Activated naive CD4-positive, alpha-beta T cell treated with anti-CD3 and anti-CD28 coated beads for 36 hours (primary cell): Measurements from ENCODE around the gene MYBBP1A. TPM values are rescaled to one million over a fixed set of nuclear protein-coding genes. Genes with fewer than 3 reads are reported as not detected.

ENCODE experiments used
- CTCF ChIA-PET: fragments of 350-600 bp; sonication (Branson Sonifier 250); formaldehyde crosslinking; loops from one replicate; lab custom pipeline; 2021; ENCODE audit warnings: antibody characterized with exemption; lab: Charles Lee
- DNase-seq: peaks from one replicate; pipeline ENCODE4 v3.0.0-alpha.2; 2020
- H3K27ac Mint-ChIP-seq: one replicate; pipeline ENCODE4 v1.8.0; 2021; ENCODE audit warnings: mild to moderate bottlenecking, mixed read lengths
- H3K27me3 Mint-ChIP-seq: one replicate; pipeline ENCODE4 v1.8.0; 2021; ENCODE audit warnings: low read depth, mixed read lengths
- H3K36me3 Mint-ChIP-seq: one replicate; pipeline ENCODE4 v1.8.0; 2021; ENCODE audit warnings: low read depth, mixed read lengths
- H3K4me1 Mint-ChIP-seq: one replicate; pipeline ENCODE4 v1.8.0; 2021; ENCODE audit warnings: low read depth, mixed read lengths
- H3K4me3 Mint-ChIP-seq: one replicate; pipeline ENCODE4 v1.8.0; 2021; ENCODE audit warnings: mild to moderate bottlenecking, moderate library complexity, mixed read lengths
- H3K9me3 Mint-ChIP-seq: one replicate; pipeline ENCODE4 v1.8.0; 2021; ENCODE audit warnings: mixed read lengths
- intact Hi-C: fragments of 100-400 bp; cut with micrococcal nuclease; formaldehyde crosslinking; loops from one replicate; pipeline ENCODE4 v1.15.1; 2023
- total RNA-seq, 2 experiments: library from RNA; stranded (reverse); gene quantifications; one replicate each; pipeline ENCODE4 v1.2.3, GENCODE V29; 2021

Gene MYBBP1A
- total RNA-seq, 2 experiments from 2014 or later = 73.7 to 80.7 TPM

DNA sequence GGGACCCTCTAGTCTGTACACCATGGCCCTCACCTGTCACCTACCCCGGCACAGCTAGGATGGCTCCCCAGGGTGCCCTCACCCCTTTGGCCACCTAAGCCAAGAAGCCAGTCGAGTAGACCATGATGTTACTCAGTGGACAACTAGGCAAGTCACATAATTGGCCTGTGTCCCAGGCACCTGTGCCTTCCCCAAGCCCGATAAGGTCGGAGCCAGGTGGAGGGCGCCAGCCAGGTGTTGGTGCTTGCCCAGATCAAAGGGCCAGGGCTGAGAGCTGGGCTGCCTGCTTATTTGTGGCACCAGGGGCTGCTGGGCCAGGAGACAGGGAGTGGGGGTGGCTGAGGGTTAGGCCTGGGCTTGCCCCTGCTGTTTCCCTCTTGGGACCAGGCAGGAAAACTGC is 39.7 kb downstream of the MYBBP1A start:
- H3K4me1 Mint-ChIP-seq = no peaks in the 10 kb centered on the region
- no peaks in the 10 kb centered on the region for H3K27me3 Mint-ChIP-seq
- no peaks in the 10 kb centered on the region for H3K36me3 Mint-ChIP-seq
- DNase-seq = no peak
- no peak overlapping the region for H3K4me3 Mint-ChIP-seq
- CTCF ChIA-PET = no interaction called here
- H3K9me3 Mint-ChIP-seq = no peaks in the 10 kb centered on the region
- H3K27ac Mint-ChIP-seq = no peak overlapping the region
- intact Hi-C loops = no loop called here

DNA sequence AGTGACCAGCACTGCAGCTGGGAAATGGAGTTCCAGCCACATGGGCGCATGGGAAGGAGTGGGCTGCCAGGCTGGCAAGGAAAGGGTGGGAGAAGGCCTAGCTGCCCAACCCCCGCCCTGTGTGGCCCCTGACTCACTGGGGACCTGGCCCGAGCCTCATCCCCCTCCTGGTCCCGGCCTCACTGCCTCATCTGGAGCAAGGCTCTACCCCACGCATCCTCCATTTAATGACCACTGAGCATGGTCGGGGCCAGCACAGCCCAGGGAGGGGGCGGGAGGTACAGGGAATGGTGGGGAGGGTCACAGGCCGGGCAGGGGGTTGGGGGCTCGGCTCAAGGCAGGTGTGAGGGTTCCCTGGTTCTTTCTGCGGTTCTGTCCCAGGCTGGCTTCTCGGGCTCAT is 40.4 kb downstream of the MYBBP1A start:
- Mint-ChIP-seq H3K9me3 (no peaks in the 10 kb centered on the region), H3K27me3 (no peaks in the 10 kb centered on the region), H3K4me1 (peaks cover under 1% of the 10 kb centered on the region), H3K27ac (no peak overlapping the region), H3K4me3 (no peak overlapping the region), H3K36me3 (no peaks in the 10 kb centered on the region)
- CTCF ChIA-PET = no interaction called here
- no peak for DNase-seq
- intact Hi-C loops = no loop called here

DNA sequence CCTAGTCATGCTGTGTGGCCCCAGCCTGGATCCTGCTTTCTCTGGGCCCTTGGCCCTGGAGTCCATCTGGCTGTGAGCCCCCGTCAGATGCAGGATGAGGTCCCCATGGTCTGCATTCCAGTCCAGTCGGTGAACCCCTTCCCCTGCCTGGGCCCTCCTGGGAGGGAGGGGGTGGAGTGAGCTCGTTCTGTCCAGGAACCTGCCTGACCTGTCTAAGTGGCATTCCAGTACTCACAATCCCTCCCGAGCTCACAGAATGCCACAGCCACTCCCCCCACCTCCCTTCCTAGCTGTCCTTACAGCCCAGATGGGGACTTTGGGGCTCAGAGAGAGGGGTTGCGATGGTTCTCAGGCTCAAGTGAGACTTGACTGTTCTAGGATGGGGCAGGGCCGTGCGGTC is 41.0 kb downstream of the MYBBP1A start:
- intact Hi-C loops = no loop called here
- Mint-ChIP-seq H3K9me3 (no peaks in the 10 kb centered on the region), H3K36me3 (no peaks in the 10 kb centered on the region), H3K4me1 (peaks cover 6% of the 10 kb centered on the region), H3K27ac (no peak overlapping the region), H3K27me3 (no peaks in the 10 kb centered on the region), H3K4me3 (no peak overlapping the region)
- no peak for DNase-seq
- CTCF ChIA-PET = no interaction called here

DNA sequence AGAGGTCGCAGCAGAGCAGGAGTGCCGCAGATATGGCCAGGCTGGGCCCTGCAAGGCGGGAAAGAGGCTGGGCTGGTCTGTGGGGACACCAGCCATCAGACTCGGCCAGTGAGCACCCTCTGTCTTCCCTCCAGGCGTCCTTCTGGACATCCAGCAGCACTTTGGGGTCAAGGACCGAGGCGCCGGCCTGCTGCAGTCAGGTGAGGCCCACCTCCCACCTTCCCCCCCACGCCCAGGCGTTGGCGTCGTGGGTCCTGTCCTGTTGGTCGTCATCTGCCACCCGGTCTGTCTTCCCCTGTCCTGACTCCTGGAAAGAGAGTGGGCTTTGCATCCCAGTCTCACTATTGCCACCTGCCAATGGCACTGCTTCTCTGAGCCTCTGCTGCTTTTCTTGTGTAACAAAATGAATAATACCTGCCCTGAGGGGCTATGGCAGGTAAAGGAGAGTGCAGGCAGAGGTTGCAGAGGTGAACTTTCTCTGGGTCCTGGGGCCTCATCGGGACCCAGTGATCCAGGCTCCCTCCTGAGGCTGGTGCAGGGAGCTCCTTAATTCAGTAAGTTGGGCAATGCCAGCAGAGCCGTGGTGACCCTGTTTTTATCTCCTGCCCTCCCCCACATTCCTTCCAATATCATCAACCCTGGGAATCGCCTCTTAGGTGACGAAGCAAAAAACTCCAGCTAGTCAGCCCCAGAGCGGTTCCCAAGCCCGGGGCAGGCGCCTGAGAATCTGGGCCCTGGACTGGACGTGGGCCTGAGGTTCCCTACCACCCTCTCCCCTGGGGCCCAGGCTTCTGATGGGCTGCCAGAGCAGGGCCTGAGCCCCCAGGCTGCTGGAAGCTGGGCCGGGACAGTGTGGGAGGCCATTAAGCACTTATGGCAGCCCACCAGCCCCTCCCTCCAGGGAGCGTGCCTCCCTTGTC is 41.8 kb downstream of the MYBBP1A start:
- peaks cover 12% of the 10 kb centered on the region for H3K4me1 Mint-ChIP-seq
- no peaks in the 10 kb centered on the region for H3K36me3 Mint-ChIP-seq
- intact Hi-C loops = no loop called here
- CTCF ChIA-PET = no interaction called here
- no peak overlapping the region for H3K4me3 Mint-ChIP-seq
- H3K27me3 Mint-ChIP-seq = no peaks in the 10 kb centered on the region
- DNase-seq = no peak
- no peaks in the 10 kb centered on the region for H3K9me3 Mint-ChIP-seq
- H3K27ac Mint-ChIP-seq = no peak overlapping the region

DNA sequence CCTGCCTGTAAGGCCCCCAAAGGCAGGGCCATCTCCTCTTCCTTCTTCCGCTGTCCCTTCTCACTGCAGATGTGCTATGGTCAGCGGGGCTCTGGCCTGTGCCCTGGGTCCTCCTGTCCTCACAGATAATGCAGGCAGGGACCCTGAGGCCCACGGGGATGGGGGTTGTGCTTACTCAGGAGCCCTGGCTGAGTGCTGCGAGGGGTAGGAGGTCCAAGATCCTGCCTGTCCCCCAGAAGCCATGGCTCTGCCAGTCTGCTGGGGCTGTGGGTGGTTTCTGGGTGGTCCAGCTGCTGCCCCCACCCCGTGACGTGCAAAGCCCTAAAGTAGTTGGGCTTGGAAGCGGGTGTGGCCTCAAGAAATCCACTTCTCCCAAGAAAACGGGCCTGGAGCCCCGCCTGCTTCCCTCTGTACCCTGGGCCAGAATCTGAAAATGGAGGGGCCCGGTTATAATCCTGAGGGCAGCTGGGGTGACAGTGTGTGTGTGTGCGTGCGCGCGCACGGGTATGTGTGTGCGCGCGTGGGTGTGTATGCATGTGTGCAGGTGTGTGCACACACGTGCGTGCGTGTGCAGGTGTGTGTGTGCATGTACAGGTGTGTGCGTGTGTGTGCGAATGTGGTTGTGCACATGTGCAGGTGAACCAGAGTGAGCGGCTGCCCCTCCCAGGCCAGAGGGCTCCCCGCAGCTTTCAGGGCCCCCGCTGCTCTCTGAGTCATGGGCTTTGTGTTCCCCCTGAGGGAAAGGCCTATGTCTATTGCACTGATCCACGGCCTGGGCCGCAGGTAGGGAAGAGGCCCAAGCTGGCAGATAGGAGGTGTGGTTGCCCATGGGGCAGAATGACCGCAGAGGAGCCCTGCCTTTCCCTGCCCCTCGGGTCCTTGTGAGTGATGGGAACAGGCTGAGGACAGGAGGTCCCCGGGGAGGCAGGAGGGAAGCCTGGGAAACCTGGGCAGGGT is 42.8 kb downstream of the MYBBP1A start:
- H3K27ac Mint-ChIP-seq = no peak overlapping the region
- H3K36me3 Mint-ChIP-seq = no peaks in the 10 kb centered on the region
- H3K9me3 Mint-ChIP-seq = no peaks in the 10 kb centered on the region
- no peaks in the 10 kb centered on the region for H3K27me3 Mint-ChIP-seq
- peaks cover 12% of the 10 kb centered on the region for H3K4me1 Mint-ChIP-seq
- DNase-seq = no peak
- CTCF ChIA-PET = no interaction called here
- intact Hi-C loops = no loop called here
- H3K4me3 Mint-ChIP-seq = no peak overlapping the region

DNA sequence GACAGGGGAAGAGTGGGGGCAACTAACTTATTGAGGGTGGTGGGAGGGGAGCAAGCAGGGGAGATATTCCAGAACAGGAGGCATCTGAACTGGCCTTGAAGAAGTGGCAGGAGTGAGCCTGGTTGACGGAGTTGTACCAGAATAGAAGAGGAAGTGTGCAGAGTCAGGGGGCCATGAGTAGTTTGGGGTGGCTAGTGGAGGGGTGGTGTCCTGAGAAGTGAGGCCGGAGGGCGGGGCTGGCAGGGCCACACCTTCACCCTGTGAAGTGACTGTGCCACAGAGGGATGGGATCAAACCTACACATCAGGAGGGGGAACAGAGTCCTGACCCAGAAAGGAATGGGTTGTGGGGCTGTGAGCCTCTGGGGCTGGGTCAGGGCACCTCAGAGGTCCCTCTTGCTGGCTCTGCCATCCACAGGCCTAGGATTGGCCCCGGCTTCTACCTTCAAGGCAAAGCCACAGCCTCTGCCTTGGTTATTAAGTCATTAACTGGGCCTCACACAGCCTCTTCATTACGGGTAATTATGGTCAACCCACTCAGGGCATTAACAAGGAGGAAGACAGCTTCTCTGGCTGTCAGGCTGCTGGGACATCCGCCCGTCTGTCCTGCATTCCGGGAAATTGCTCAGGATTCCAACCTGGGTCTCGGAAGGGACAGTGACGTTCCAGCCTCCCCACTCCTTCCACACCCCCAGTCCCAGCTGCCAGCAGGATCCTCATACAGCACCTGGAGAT is 43.8 kb downstream of the MYBBP1A start:
- no peak for DNase-seq
- H3K36me3 Mint-ChIP-seq = no peaks in the 10 kb centered on the region
- H3K9me3 Mint-ChIP-seq = no peaks in the 10 kb centered on the region
- H3K27ac Mint-ChIP-seq = no peak overlapping the region
- H3K4me3 Mint-ChIP-seq = no peak overlapping the region
- CTCF ChIA-PET = no interaction called here
- intact Hi-C loops = no loop called here
- peaks cover 12% of the 10 kb centered on the region for H3K4me1 Mint-ChIP-seq
- no peaks in the 10 kb centered on the region for H3K27me3 Mint-ChIP-seq

DNA sequence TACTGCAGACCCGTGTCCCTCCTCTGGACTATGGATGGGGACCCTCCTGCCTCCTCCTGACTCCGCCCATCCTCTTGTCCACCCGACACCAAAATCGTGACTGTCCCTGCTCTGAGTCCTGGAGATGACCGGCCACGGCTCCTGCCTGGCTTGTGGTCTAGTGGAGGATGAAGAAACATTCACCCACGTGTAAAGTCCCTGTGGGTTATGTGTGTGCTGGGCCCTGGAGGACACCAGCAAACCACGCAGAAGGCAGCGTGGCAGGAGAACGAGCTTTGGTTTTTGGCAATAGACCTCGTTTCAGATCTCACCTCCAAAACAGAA is 44.6 kb downstream of the MYBBP1A start:
- DNase-seq = no peak
- H3K27ac Mint-ChIP-seq = no peak overlapping the region
- no peaks in the 10 kb centered on the region for H3K9me3 Mint-ChIP-seq
- CTCF ChIA-PET = interaction anchor here (0.6 to 1.3 kb wide), 2 partner anchors 88 to 90 kb away, joined by 3 read pairs; no protein-coding TSS in a partner anchor
- no peak overlapping the region for H3K4me3 Mint-ChIP-seq
- no peaks in the 10 kb centered on the region for H3K27me3 Mint-ChIP-seq
- peaks cover 12% of the 10 kb centered on the region for H3K4me1 Mint-ChIP-seq
- H3K36me3 Mint-ChIP-seq = no peaks in the 10 kb centered on the region
- intact Hi-C loops = no loop called here

DNA sequence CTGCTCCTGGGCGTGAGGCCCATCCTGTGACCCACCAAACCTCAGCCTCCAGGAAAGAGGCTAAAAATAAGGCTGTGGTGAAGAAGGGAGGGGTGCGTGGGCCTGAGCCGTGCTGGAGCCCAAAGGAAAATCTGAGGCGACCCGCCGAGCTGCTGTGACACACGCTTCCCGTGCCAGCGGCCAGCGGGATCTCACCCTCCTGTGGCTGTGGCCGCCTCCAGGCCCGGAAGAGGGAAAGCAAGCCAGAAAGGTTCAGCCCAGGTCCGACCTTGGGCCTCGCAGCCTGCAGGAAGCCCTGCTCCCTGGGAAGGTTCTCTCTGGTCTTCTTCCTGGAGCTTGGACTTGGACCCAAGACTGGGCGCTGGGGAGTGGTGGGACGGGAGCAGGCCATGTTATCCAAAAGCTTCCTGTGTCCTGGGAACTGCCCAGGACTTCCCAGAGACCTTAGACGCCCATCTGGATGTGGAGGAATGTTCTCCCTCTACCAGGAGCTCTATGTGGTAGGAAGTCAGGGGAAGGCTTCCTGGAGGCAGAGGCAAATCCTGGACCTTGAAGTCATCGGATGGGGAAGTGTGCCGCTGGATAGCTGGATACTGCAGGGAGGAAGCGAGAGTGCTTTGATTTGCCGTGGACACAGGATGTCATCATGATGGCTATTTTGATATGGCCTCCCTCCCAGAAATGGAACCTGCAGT is 45.1 kb downstream of the MYBBP1A start:
- DNase-seq = no peak
- Mint-ChIP-seq H3K27me3 (no peaks in the 10 kb centered on the region), H3K4me3 (no peak overlapping the region), H3K9me3 (no peaks in the 10 kb centered on the region), H3K36me3 (no peaks in the 10 kb centered on the region), H3K4me1 (peaks cover 12% of the 10 kb centered on the region), H3K27ac (no peak overlapping the region)
- CTCF ChIA-PET = interaction anchor here (0.6 to 1.3 kb wide), 2 partner anchors 88 to 89 kb away, joined by 3 read pairs; no protein-coding TSS in a partner anchor
- intact Hi-C loops = no loop called here

DNA sequence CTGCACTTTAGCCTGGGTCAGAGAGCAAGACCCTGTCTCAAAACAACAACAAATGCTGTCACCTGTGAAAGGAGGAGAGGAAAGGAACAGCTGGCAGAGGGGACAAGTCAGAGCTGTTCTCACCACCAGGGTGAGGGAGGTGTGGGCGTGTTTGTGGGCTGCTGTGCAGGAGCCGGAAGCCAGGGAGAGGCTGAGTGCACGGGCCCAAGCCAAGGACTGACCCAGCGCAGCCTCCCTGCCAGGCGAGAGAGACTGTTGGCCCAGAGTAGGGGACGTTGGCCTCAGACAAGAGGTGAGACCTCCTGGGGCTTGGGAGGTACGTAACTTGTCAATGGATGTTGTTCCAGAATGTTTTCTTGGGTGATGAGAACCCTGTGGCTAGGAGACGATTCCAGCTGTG is 45.8 kb downstream of the MYBBP1A start:
- Mint-ChIP-seq H3K27ac (no peak overlapping the region), H3K36me3 (no peaks in the 10 kb centered on the region), H3K9me3 (no peaks in the 10 kb centered on the region), H3K27me3 (no peaks in the 10 kb centered on the region), H3K4me1 (peaks cover 12% of the 10 kb centered on the region), H3K4me3 (no peak overlapping the region)
- intact Hi-C loops = no loop called here
- DNase-seq = peak; percentile 24
- CTCF ChIA-PET = interaction anchor here (0.7 to 1.3 kb wide), 2 partner anchors 89 to 310 kb away, joined by 3 read pairs; no protein-coding TSS in a partner anchor

DNA sequence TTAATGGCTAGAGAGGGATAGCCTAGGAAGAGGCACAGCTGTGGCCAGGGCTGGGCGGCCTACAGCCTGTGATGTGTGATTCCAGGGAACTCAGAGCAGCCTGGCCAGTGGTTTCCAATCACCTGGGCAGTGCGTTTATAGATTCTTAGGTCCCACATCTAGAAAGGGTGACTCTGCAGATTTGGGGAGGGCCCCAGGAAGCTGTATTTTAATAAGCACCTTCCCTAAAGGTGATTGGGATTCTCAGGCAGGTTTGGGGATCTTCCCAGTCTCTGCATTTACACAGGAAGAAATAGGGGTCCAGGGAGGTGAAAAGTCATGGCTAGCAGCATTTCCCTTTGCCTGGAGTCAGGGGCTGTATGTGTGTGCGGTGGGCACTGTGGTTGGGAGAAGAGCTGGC is 47.0 kb downstream of the MYBBP1A start:
- DNase-seq = no peak
- Mint-ChIP-seq H3K27me3 (peaks cover 2% of the 10 kb centered on the region), H3K4me1 (peaks cover 14% of the 10 kb centered on the region), H3K4me3 (no peak overlapping the region), H3K9me3 (no peaks in the 10 kb centered on the region), H3K36me3 (no peaks in the 10 kb centered on the region), H3K27ac (no peak overlapping the region)
- CTCF ChIA-PET = interaction anchor here (0.6 kb wide), 1 partner anchor 127 kb away, joined by 3 read pairs; no protein-coding TSS in a partner anchor
- intact Hi-C loops = no loop called here

DNA sequence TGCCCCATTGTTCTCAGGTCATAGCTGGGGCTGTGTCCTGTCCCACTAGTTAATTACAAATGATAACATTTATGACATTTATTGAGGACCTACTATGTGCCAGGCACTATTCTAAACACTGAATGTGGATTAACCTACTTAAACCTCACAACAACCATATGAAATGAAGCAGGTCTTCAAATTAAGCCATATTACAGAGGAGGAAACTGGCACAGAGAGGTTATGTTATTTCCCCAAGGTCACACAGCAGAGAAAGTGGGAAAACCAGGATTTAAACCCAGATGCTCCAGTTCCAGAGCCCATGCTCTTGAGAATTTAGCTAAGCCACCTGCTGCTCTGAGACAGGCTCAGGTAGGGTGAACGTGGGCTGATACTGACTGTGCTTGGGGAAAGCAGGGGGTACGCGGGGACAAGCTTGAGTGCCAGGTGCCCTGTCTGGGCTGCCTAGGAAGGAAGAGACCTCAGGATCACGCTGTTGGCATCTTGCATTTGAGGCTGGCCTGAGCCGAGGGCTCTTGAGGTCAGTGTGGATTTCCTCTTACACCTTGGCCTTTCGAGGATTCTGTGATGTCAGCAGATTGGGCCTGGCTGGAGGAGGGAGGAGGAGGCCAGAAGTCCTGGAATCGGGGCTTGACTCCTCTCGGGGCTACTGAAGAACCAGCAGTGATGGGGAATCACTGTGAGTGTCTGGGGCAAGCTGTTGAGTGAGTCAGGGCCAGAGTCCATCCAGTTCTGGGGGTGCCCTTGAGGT is 47.6 kb downstream of the MYBBP1A start:
- intact Hi-C loops = no loop called here
- Mint-ChIP-seq H3K27me3 (peaks cover 7% of the 10 kb centered on the region), H3K27ac (no peak overlapping the region), H3K36me3 (no peaks in the 10 kb centered on the region), H3K4me1 (peaks cover 14% of the 10 kb centered on the region), H3K9me3 (no peaks in the 10 kb centered on the region), H3K4me3 (no peak overlapping the region)
- CTCF ChIA-PET = no interaction called here
- no peak for DNase-seq
